ENCODE measurements around the gene USP19. TPM values are rescaled to one million over a fixed set of nuclear protein-coding genes. Genes with fewer than 3 reads are reported as not detected.

Gene USP19
- total and polyA plus RNA-seq, 12 donors: 26.1 to 744 (median 79.8) TPM

DNA sequence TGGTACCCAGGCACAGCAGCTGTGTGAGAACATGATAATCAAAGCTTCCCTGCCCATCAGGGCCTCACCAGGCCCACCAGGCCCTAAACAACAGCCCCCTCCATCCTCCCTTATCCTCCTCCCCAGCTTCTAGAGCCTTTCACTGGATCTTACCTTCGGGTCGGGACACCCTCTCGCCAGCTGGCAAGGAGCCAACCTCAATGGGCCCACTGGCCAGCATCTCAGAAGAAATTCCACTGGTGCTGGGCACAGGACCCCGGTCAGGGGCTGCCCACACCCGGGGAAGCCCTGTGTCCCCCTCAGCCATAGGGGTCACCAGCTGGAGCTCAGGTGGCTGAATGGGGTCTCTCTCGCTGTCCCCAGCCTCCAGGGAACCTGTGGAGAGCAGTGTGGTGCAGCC lies 9.3 kb downstream of the USP19 start:
- TF ChIP-seq POLR2A (IDR thresholded peaks at IDR 0.05): no peak
- TF ChIP-seq CTCF (IDR thresholded peaks at IDR 0.05): no peak
- Histone ChIP-seq H3K9me3 (replicated peaks in 1 of 3) (no peaks in the 10 kb centered on the region), H3K4me1 (replicated peaks in 1 of 2) (no peaks in the 10 kb centered on the region), H3K36me3 (replicated peaks in 1 of 2) (peaks cover 0 to 92% of the 10 kb centered on the region in 2 donors), H3K27me3 (no peaks in the 10 kb centered on the region), H3K4me3 (no peak overlapping the region), H3K27ac (no peak overlapping the region)
- intact Hi-C loops (cut with DNase I): no loop called here
- WGBS, 4 donors: 20 to 73% (median 70%) methylated on average over 1 to 6 of the region's 6 CpGs
- DNase-seq: no peak

GRCh38 chr3:49110780-49111179 lies 9.8 kb downstream of the USP19 start:
- Histone ChIP-seq H3K4me3 (no peak overlapping the region), H3K36me3 (replicated peaks in 1 of 2) (peaks cover 0 to 87% of the 10 kb centered on the region in 2 donors), H3K4me1 (replicated peaks in 1 of 2) (peaks cover 0 to 1% of the 10 kb centered on the region in 2 donors), H3K27me3 (no peaks in the 10 kb centered on the region), H3K27ac (no peak overlapping the region), H3K9me3 (replicated peaks in 1 of 3) (no peaks in the 10 kb centered on the region)
- 17 to 89% (median 87%) methylated on average over 1 to 13 of the region's 13 CpGs for WGBS, 4 donors
- intact Hi-C loops (cut with DNase I): no loop called here
- no peak for DNase-seq
- no peak for TF ChIP-seq CTCF (IDR thresholded peaks at IDR 0.05)
- TF ChIP-seq POLR2A (IDR thresholded peaks at IDR 0.05): no peak

- no peak for DNase-seq
- Histone ChIP-seq H3K9me3 (replicated peaks in 1 of 3) (no peaks in the 10 kb centered on the region), H3K27me3 (no peaks in the 10 kb centered on the region), H3K4me3 (no peak overlapping the region), H3K36me3 (replicated peaks in 1 of 2) (peaks cover 0 to 62% of the 10 kb centered on the region in 2 donors), H3K27ac (no peak overlapping the region), H3K4me1 (replicated peaks in 1 of 2) (peaks cover 17 to 18% of the 10 kb centered on the region in 2 donors)
- no peak for TF ChIP-seq CTCF (IDR thresholded peaks at IDR 0.05)
- TF ChIP-seq POLR2A (IDR thresholded peaks at IDR 0.05): no peak
- 77 to 85% (median 81%) methylated on average over 6 to 14 of the region's 14 CpGs for WGBS, 4 donors
- intact Hi-C loops (cut with DNase I): no loop called here
These were observed 12.3 kb downstream of the USP19 start for GRCh38 chr3:49108346-49108745.

DNA sequence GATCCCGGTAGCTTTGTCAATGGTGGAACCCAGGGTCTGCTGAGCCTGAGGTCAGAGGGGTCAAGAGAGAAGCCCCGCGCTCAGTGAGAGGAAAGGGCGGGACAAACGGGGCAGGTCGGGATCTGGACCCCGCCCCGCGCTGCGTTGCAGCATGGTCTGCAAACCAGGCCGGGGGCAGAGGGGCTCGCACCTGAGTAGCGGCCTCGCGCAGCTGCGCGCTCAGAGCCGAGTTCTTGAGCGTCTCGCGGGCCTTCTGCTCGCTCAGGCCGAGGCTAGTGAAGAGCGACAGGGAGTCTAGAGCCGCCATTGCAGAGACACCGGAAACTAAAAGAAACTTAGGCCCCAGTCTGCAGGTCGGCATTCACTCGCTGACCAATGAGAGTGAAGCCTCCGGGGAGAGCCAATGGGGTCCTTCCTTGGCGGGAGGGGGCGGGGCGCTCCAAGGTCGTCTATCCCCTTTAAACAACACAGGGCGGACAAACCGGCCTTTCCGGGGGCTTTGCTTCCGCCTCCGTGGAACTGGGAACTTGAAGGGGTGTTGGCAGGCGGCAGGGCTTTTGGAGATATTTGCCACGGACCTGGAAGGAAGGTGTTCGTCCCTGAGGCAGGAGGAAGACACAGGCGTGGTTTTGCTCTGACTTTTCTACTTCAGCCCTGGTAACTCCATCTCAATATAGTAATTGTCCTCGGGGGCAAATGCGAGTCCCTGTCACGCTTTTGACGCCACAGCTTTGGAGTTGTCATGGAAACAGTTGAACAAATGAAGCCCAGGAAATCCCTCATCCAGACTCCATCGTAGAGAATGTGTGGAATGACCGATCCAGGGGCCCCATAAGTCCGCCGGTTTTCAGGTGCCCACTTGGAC lies 16.0 kb downstream of the USP19 start, which contains the start of gene QARS1:
Gene QARS1, minus strand, starts transcription at position 331 of the 865 bp plus-strand sequence. Its CDS starts 24 bp downstream, at position 307.
- Histone ChIP-seq H3K4me1 (replicated peaks in 1 of 2) (peaks cover 18 to 21% of the 10 kb centered on the region in 2 donors), H3K27me3 (no peaks in the 10 kb centered on the region), H3K27ac (peak within 1 kb of the TSS; percentile 39 to 86 (median 66)), H3K9me3 (replicated peaks in 1 of 3) (no peaks in the 10 kb centered on the region), H3K4me3 (peak within 1 kb of the TSS; percentile 17 to 89 (median 72)), H3K36me3 (replicated peaks in 1 of 2) (peaks cover 0 to 59% of the 10 kb centered on the region in 2 donors)
- TF ChIP-seq CTCF (IDR thresholded peaks at IDR 0.05) (no peak), POLR2A (IDR thresholded peaks at IDR 0.05) (peak; percentile 16 to 77)
- DNase-seq: peak; percentile 91 to 97 (median 94)
- WGBS, 4 donors: 2 to 11% (median 4%) methylated on average over 11 to 50 of the region's 50 CpGs
- intact Hi-C loops (cut with DNase I): no loop called here

Measured in adrenal gland (tissue), 12 donors.